BLaER1 (cell line): ENCODE results near the gene NDUFC2.
"Not testable (repeated sequence)": the region's sequence is repeated elsewhere in the genome, so short reads cannot be mapped to it uniquely, and the experiment has no call there.

Experiments used
- H3K27ac ChIP-seq: shearing (Covaris generic); formaldehyde crosslinking; 2 replicates; pipeline ENCODE4 v1.8.1; 2022
- H3K27me3 ChIP-seq: shearing (Covaris generic); formaldehyde crosslinking; 2 replicates; pipeline ENCODE4 v1.8.1; 2022
- H3K36me3 ChIP-seq: shearing (Covaris generic); formaldehyde crosslinking; 2 replicates; pipeline ENCODE4 v1.8.1; 2022
- H3K4me1 ChIP-seq: shearing (Covaris generic); formaldehyde crosslinking; 2 replicates; pipeline ENCODE4 v1.8.1; 2022
- H3K4me2 ChIP-seq: shearing (Covaris generic); formaldehyde crosslinking; 2 replicates; pipeline ENCODE4 v1.8.1; 2022
- H3K4me3 ChIP-seq: shearing (Covaris generic); formaldehyde crosslinking; 2 replicates; pipeline ENCODE4 v1.8.1; 2022
- H3K9ac ChIP-seq: shearing (Covaris generic); formaldehyde crosslinking; 2 replicates; pipeline ENCODE4 v1.8.1; 2022
- H3K9me3 ChIP-seq: shearing (Covaris generic); formaldehyde crosslinking; 2 replicates; pipeline ENCODE4 v1.8.1; 2022
- H4K20me1 ChIP-seq: shearing (Covaris generic); formaldehyde crosslinking; 2 replicates; pipeline ENCODE4 v1.8.1; 2022
- Cebpa-rat ChIP-seq: shearing (Covaris generic); IDR thresholded peaks from 2 replicates; pipeline ENCODE4 v1.8.1; 2022

The NDUFC2 gene

DNA sequence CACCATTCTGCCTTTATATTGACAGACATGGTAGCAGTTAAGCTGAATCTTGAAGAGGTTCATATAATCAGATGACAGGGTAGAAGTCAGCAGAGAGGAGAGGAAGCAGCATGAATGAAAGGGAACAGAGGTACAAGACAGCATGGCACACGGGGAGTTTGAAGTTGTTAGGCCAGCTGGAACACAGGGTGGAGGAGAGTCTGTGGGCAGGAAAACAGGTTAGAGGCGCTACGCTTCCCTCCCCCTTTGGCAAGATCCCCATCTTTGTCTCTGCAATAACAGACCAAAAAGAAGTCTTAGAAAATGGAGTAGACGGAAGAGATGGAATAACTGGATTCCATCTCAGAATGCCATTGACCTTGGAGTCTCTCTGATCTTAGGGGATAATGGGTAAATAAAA, 20.0 kb upstream of the NDUFC2 start:
- H4K20me1 ChIP-seq = no peaks in the 10 kb centered on the region
- no peak overlapping the region for H3K9ac ChIP-seq
- H3K9me3 ChIP-seq = no peaks in the 10 kb centered on the region
- H3K4me1 ChIP-seq = no peaks in the 10 kb centered on the region
- H3K4me3 ChIP-seq = no peak overlapping the region
- H3K27ac ChIP-seq = no peak overlapping the region
- H3K4me2 ChIP-seq = no peak overlapping the region
- TF ChIP-seq Cebpa-rat = no peak
- H3K36me3 ChIP-seq = peaks cover 77% of the 10 kb centered on the region
- H3K27me3 ChIP-seq = no peaks in the 10 kb centered on the region

DNA sequence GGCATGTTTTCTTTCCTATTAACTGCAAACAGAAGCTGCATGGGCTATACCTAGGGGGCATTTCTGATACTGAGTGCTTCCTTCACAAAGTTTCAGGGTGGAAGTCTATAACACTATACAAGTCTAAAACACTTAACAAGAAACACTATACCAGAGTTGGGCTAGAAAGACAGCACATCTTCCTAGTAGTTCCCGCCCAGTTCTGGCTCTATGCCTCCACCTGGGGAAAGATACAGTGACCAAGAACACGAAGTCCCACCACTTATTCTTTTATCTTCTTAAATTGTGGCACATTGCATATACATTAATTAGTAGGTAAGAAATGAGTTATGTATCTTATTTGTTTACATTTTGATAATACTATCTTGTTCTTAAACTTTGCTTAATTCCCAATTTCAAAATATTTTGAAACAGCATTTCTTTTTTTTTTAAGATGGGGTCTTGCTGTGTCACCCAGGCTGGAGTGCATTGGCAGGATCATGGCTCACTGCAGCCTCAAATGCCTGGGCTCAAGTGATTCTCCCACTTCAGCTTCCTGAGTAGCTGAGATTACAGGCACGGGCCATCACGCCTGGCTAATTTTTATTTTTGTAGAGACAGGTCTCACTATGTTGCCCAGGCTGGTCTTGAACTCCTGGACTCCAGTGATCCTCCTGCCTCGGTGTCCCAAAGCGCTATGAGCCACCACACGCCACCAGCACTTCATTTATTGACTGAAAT, 18.2 kb upstream of the NDUFC2 start:
- Histone ChIP-seq H3K4me1 (no peaks in the 10 kb centered on the region), H3K9me3 (no peaks in the 10 kb centered on the region), H3K27me3 (no peaks in the 10 kb centered on the region), H3K9ac (no peak overlapping the region), H3K27ac (no peak overlapping the region), H4K20me1 (no peaks in the 10 kb centered on the region), H3K4me3 (no peak overlapping the region), H3K4me2 (no peak overlapping the region), H3K36me3 (peaks cover 87% of the 10 kb centered on the region)
- no peak for TF ChIP-seq Cebpa-rat

DNA sequence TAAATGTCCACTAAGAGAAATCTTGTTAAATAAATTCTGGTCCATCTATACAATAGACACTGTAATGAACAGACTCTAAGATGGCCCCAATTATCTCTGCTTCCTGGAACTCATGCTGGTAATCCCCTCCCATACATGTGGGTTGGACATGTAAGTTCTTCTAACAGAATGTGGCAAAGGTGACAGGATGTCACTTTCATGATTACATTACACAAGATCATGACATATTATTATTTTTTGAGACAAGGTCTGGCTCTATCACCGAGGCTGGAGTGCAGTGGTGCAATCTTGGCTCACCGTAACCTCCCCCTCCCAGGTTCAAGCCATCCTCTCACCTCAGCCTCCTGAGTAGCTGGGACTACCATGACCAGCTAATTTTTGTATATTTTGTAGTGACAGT, 14.6 kb upstream of the NDUFC2 start:
- H3K4me3 ChIP-seq = no peak overlapping the region
- peaks cover 54% of the 10 kb centered on the region for H3K36me3 ChIP-seq
- H3K27ac ChIP-seq = no peak overlapping the region
- H3K4me2 ChIP-seq = no peak overlapping the region
- H3K9me3 ChIP-seq = no peaks in the 10 kb centered on the region
- H3K4me1 ChIP-seq = no peaks in the 10 kb centered on the region
- H4K20me1 ChIP-seq = no peaks in the 10 kb centered on the region
- H3K9ac ChIP-seq = no peak overlapping the region
- no peak for TF ChIP-seq Cebpa-rat
- H3K27me3 ChIP-seq = no peaks in the 10 kb centered on the region

DNA sequence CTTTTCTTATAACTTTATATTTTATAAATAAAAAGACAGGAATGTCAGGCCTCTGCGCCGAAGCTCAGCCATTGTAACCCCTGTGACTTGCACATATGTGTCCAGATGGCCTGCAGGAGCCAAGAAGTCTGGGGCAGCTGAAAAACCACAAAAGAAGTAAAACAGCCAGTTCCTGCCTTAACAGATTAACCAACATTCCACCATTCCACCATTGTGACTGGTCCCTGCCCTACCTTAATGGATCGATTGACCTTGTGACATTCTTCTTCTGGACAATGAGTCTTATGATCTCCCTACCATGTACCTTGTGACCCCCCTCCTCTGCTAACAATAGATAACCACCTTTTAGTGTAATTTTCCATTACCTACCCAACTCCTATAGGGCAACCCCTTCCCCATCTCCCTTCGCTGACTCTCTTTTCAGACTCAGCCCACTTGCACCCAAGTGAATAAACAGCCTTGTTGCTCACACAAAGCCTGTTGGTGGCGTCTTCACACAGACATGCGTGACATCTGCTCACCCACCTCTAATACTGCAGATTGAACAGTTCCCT, 6.9 kb upstream of the NDUFC2 start:
- H3K27ac ChIP-seq, H3K36me3 ChIP-seq, H4K20me1 ChIP-seq, H3K4me3 ChIP-seq, H3K9ac ChIP-seq, H3K27me3 ChIP-seq, H3K4me2 ChIP-seq, H3K9me3 ChIP-seq: not testable (repeated sequence)
- peaks cover 19% of the 10 kb centered on the region for H3K4me1 ChIP-seq

DNA sequence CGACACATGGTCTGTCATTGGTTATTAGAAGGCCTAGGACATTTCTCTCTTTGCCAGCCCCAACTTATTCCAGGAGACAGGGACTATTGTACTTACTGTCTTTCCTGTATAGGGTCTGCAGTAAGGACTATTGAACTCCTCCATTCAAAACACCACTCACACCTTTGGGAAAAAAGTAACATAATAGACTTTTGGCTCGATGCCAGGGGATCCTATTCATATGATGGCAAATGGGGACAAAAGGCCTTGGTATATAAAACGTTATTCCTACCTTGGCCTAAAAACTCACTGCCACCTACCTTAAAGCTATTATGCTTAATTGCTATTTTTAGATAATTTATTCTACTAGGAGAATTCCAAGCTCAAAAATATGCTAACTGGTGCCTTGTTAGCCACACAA, 6.3 kb upstream of the NDUFC2 start:
- TF ChIP-seq Cebpa-rat = no peak
- Histone ChIP-seq H4K20me1 (no peaks in the 10 kb centered on the region), H3K4me3 (no peak overlapping the region), H3K36me3 (no peaks in the 10 kb centered on the region), H3K27ac (no peak overlapping the region), H3K9ac (no peak overlapping the region), H3K9me3 (no peaks in the 10 kb centered on the region), H3K4me2 (no peak overlapping the region), H3K27me3 (no peaks in the 10 kb centered on the region), H3K4me1 (peaks cover 25% of the 10 kb centered on the region)

DNA sequence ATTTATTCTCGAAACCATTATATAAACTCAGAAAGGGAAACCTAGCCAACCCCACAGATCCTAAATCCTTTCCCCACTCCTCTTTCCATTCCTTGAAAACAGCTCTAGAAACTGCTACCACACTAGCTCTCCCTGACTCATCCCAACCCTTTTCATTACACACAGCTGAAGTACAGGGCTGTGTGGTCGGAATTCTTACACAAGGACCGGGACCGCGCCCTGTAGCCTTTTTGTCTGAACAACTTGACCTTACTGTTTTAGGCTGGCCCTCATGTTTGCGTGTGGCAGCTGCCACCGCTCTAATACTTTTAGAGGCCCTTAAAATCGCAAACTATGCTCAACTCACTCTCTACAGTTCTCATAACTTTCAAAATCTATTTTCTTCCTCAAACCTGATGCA, 4.8 kb upstream of the NDUFC2 start:
- not testable (repeated sequence) for H3K4me3 ChIP-seq, H3K9ac ChIP-seq
- H3K4me1 ChIP-seq = peaks cover 36% of the 10 kb centered on the region

DNA sequence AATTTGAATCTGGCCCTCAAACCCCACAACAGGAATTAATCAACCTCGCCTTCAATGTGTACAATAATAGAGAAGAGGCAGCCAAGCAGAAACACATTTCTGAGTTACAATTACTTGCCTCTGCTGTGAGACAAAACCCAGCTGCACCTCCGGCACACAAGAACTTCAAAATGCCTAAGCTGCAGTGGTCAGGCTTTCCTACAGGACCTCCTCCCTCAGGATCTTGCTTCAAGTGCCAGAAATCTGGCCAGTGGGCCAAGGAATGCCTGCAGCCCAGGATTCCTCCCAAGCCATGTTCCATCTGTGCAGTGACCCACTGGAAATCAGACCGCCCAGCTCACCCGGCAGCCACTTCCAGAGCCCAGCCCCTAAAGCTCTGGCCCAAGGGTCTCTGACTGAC, 3.4 kb upstream of the NDUFC2 start:
- Histone ChIP-seq H4K20me1 (peaks cover 12% of the 10 kb centered on the region), H3K4me3 (no peak overlapping the region), H3K27me3 (no peaks in the 10 kb centered on the region), H3K27ac (no peak overlapping the region), H3K4me2 (peak overlapping the region; percentile 3; the same call in 1 of the 2 replicates), H3K4me1 (peaks cover 45% of the 10 kb centered on the region), H3K9ac (no peak overlapping the region), H3K36me3 (no peaks in the 10 kb centered on the region), H3K9me3 (no peaks in the 10 kb centered on the region)
- TF ChIP-seq Cebpa-rat = no peak

More for the DNA sequence above, 4.8 kb upstream of the NDUFC2 start:
- H3K27me3 ChIP-seq, H4K20me1 ChIP-seq, H3K36me3 ChIP-seq, H3K27ac ChIP-seq, H3K4me2 ChIP-seq, H3K9me3 ChIP-seq: not testable (repeated sequence)

DNA sequence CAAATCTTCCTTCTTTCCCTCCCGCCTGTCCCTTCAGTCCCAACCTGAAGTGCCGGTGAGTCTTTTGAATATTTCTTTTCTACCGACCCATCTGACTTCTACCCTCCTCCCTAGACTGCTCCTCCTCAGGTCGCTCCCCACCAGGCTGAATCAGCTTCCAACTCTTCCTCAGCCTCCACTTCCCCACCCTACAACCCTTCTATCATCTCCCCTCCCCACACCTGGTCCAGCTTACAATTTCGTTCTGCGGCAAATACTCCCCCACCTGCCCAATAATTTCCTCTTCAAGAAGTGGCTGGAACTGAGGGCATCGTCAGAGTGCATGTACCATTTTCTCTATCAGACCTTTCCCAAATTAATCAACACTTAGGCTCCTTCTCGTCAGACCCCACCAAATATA, 2.5 kb upstream of the NDUFC2 start:
- Histone ChIP-seq H3K4me1 (peaks cover 54% of the 10 kb centered on the region), H3K4me3 (no peak overlapping the region), H4K20me1 (peaks cover 21% of the 10 kb centered on the region), H3K36me3 (peaks cover 7% of the 10 kb centered on the region; the same call in 1 of the 2 replicates), H3K4me2 (no peak overlapping the region; the same call in 1 of the 2 replicates), H3K9ac (no peak overlapping the region), H3K27ac (no peak overlapping the region), H3K27me3 (no peaks in the 10 kb centered on the region), H3K9me3 (no peaks in the 10 kb centered on the region)
- TF ChIP-seq Cebpa-rat = no peak

DNA sequence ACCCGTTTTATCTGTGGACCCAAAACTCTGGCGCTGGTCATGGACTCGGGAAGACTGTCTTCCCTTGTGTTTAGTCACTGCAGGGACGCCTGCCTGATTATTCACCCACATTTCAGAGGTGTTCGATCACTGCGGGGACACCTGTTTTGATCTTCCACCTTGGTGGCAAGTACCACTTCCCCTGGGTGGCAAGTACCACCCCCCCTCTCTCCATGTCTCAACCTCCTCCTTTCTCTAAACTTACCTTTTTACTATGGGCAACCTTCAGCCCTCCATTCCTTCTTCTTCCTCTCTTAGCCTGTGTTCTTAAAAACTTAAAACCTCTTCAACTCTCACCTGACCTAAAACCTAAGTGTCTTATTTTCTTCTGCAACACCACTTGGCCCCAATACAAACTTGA, 1.9 kb upstream of the NDUFC2 start:
- no peak overlapping the region for H3K27ac ChIP-seq
- H3K36me3 ChIP-seq = peaks cover 13% of the 10 kb centered on the region; the same call in 1 of the 2 replicates
- no peak overlapping the region for H3K4me2 ChIP-seq
- H3K4me1 ChIP-seq = peaks cover 56% of the 10 kb centered on the region
- H3K4me3 ChIP-seq = no peak overlapping the region
- H3K9ac ChIP-seq = no peak overlapping the region
- no peaks in the 10 kb centered on the region for H3K9me3 ChIP-seq
- H4K20me1 ChIP-seq = peaks cover 26% of the 10 kb centered on the region
- H3K27me3 ChIP-seq = no peaks in the 10 kb centered on the region
- no peak for TF ChIP-seq Cebpa-rat

DNA sequence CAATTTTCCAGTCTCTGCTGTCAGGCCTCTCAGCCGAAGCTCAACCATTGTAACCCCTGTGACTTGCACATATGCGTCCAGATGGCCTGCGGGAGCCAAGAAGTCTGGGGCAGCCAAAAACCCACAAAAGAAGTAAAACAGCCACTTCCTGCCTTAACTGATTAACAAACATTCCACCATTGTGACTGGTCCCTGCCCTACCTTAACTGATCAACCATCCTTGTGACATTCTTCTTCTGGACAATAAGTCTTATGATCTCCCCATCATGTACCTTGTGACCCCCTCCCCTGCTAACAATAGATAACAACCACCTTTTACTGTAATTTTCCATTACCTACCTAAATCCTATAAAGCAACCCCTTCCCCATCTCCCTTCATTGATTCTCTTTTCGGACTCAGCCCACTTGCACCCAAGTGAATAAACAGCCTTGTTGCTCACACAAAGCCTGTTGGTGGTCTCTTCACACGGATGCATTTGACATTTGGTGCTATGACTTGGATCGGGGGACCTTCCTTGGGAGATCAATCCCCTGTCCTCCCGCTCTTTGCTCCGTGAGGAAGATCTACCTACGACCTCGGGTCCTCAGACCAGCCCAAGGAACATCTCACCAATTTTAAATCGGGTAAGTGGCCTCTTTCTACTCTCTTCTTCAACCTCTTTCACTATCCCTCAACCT, 1.3 kb upstream of the NDUFC2 start:
- H3K4me2 ChIP-seq = peak overlapping the region; percentile 95
- H3K27ac ChIP-seq = no peak overlapping the region
- peaks cover 59% of the 10 kb centered on the region for H3K4me1 ChIP-seq

More for the DNA sequence above, 1.3 kb upstream of the NDUFC2 start:
- H4K20me1 ChIP-seq = peaks cover 33% of the 10 kb centered on the region
- no peaks in the 10 kb centered on the region for H3K27me3 ChIP-seq
- H3K9ac ChIP-seq = no peak overlapping the region
- no peak for TF ChIP-seq Cebpa-rat
- H3K36me3 ChIP-seq = peaks cover 19% of the 10 kb centered on the region; the same call in 1 of the 2 replicates
- no peak overlapping the region; the same call in 1 of the 2 replicates for H3K4me3 ChIP-seq
- no peaks in the 10 kb centered on the region for H3K9me3 ChIP-seq
